BLaER1 treated with 17β-estradiol and CSF1 and Interleukin-3, amounts not matched to agents 10 nM and 100 nM (cell line): ENCODE data around the gene PARD3B.

Experiments used
- H3K27ac ChIP-seq, 11 experiments: shearing (Covaris generic); formaldehyde crosslinking; 2 replicates each; pipeline ENCODE4 v1.8.1; 2022
- H3K27me3 ChIP-seq, 11 experiments: shearing (Covaris generic); formaldehyde crosslinking; 2 replicates each; pipeline ENCODE4 v1.8.1; 2022
- H3K36me3 ChIP-seq, 11 experiments: shearing (Covaris generic); formaldehyde crosslinking; 2 replicates each; pipeline ENCODE4 v1.8.1; 2022
- H3K4me1 ChIP-seq, 10 experiments: shearing (Covaris generic); formaldehyde crosslinking; 2 replicates each; pipeline ENCODE4 v1.8.1; 2022
- H3K4me2 ChIP-seq, 11 experiments: shearing (Covaris generic); formaldehyde crosslinking; 2 replicates each; pipeline ENCODE4 v1.8.1; 2022
- H3K4me3 ChIP-seq, 10 experiments: shearing (Covaris generic); formaldehyde crosslinking; 2 replicates each; pipeline ENCODE4 v1.8.1; 2022
- H3K9ac ChIP-seq, 11 experiments: shearing (Covaris generic); formaldehyde crosslinking; 2 replicates each; pipeline ENCODE4 v1.8.1; 2022
- H3K9me3 ChIP-seq, 11 experiments: shearing (Covaris generic); formaldehyde crosslinking; replicated peaks in 1 of 11; 2 replicates each; pipeline ENCODE4 v1.8.1; 2022
- H4K20me1 ChIP-seq, 11 experiments: shearing (Covaris generic); formaldehyde crosslinking; 2 replicates each; pipeline ENCODE4 v1.8.1; 2022
- Cebpa-rat ChIP-seq, 11 experiments: shearing (Covaris generic); IDR thresholded peaks; 2 replicates each; pipeline ENCODE4 v1.8.1; 2022

Gene PARD3B

DNA sequence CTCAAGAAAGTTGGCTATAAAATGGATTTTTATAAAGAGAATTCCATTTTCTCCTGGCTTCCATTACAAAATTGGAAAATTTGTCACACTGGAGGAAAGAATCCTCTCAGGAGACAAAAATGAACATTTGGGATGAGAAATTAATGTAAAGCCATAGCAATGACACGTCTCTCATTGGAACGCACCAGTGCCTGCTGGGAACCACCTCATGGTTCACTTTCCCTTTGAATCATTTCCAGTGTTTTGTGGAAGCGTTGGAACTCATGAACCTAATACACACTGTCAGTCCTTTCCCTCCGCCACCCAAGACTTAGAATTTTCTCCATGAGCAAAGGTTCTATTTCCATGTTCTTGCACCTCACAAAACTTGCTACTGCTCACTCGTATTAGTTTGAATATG is 1116.0 kb downstream of the PARD3B start:
- H3K4me2 ChIP-seq: peak overlapping the region; percentile 75 to 91 (median 84)
- H3K27me3 ChIP-seq: peaks cover 0 to 38% (median 0%) of the 10 kb centered on the region in 11 experiments; a peak in 4 of 22 replicates
- peaks cover 0 to 3% (median 0%) of the 10 kb centered on the region in 11 experiments; a peak in 2 of 22 replicates for H3K9me3 ChIP-seq
- peak overlapping the region in 7 of 10 experiments; percentile 15 to 50 (median 31); a peak in 4 of 20 replicates for H3K4me3 ChIP-seq
- peak overlapping the region in 4 of 11 experiments; percentile 3 to 55 (median 48); a peak in 6 of 22 replicates for H3K9ac ChIP-seq
- H3K36me3 ChIP-seq: no peaks in the 10 kb centered on the region
- H3K4me1 ChIP-seq: peaks cover 38 to 51% (median 48%) of the 10 kb centered on the region in 10 experiments
- H3K27ac ChIP-seq: peak overlapping the region in 7 of 11 experiments; percentile 23 to 70 (median 55); a peak in 14 of 22 replicates
- peaks cover 0 to 5% (median 0%) of the 10 kb centered on the region in 11 experiments; a peak in 2 of 22 replicates for H4K20me1 ChIP-seq
- TF ChIP-seq Cebpa-rat (IDR thresholded peaks at IDR 0.05): no peak

DNA sequence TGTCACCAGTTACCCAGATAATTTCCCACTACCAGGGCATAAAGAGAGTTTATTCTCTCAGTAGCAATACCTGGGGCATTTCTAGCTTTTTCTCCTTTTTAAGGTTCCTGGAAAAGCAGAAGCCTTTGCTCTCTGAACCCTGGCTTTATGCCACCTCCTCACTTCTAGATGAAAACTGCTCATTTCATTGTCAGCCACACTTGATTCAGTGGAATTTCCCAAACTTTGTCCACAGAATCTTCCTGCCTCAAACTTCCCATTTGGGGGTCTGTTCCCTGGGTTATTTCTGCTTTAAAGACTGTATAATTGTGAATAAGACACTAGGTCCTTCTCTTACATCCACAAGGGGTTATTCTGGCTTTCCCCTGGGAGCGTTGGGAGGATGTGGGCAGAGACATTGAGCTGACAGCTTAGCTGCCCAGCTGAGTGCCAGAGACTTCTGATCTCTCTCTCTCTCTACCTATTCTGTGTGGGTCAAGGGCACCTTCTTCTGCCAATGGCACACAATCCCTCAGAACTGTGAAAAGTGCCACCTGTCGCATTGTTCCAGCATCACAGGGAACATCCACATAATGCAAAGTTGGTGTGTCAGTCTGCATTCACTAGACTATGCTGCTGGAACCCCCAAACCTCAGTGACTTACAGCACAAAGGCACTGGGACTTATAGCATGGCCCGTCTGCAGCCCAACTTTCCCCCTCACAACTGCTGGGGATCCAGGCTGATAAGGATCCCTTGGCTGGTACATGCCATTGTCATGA is 1117.1 kb downstream of the PARD3B start:
- Histone ChIP-seq H3K4me3 (peak overlapping the region in 2 of 10 experiments; percentile 5 to 13; a peak in 2 of 20 replicates), H3K27me3 (peaks cover 0 to 31% (median 0%) of the 10 kb centered on the region in 11 experiments; a peak in 3 of 22 replicates), H3K36me3 (no peaks in the 10 kb centered on the region), H4K20me1 (peaks cover 0 to 5% (median 0%) of the 10 kb centered on the region in 11 experiments; a peak in 2 of 22 replicates), H3K9ac (peak overlapping the region in 4 of 11 experiments; percentile 1 to 28 (median 14); a peak in 4 of 22 replicates), H3K4me1 (peaks cover 38 to 51% (median 48%) of the 10 kb centered on the region in 10 experiments), H3K4me2 (peak overlapping the region; percentile 22 to 91 (median 84); a peak in 21 of 22 replicates), H3K9me3 (peaks cover 0 to 6% (median 0%) of the 10 kb centered on the region in 11 experiments; a peak in 3 of 22 replicates), H3K27ac (peak overlapping the region in 6 of 11 experiments; percentile 6 to 65 (median 34); a peak in 6 of 22 replicates)
- no peak for TF ChIP-seq Cebpa-rat (IDR thresholded peaks at IDR 0.05)

DNA sequence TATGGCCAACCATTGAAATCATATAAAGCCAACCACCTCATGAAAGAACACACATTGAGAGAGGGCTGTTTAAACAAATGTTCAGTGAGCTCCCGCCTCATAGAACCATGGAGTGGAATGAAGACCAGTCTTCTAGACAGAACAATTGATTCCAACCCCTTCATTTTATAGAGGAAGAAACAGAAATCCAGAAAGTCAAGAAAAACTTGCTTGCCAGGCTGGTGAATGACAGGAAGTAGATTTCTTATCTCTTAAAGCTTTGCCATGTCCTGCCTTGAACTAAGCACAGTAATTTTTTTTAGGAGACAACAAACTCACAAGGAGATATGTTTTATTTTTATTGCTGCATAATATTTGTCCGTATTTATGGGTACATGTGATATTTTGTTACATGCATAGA is 1120.5 kb downstream of the PARD3B start:
- no peak overlapping the region for H3K27ac ChIP-seq
- no peak overlapping the region for H3K4me2 ChIP-seq
- H3K4me3 ChIP-seq: no peak overlapping the region
- H3K4me1 ChIP-seq: peaks cover 21 to 32% (median 27%) of the 10 kb centered on the region in 10 experiments
- H3K36me3 ChIP-seq: no peaks in the 10 kb centered on the region
- no peak overlapping the region for H3K9ac ChIP-seq
- TF ChIP-seq Cebpa-rat (IDR thresholded peaks at IDR 0.05): no peak
- peaks cover 0 to 9% (median 0%) of the 10 kb centered on the region in 11 experiments; a peak in 5 of 22 replicates for H3K9me3 ChIP-seq
- H4K20me1 ChIP-seq: peaks cover 0 to 5% (median 0%) of the 10 kb centered on the region in 11 experiments; a peak in 2 of 22 replicates
- peaks cover 0 to 13% (median 0%) of the 10 kb centered on the region in 11 experiments; a peak in 2 of 22 replicates for H3K27me3 ChIP-seq
